ENCODE measurements around the gene CES4A. TPM values are rescaled to one million over a fixed set of nuclear protein-coding genes. Genes with fewer than 3 reads are reported as not detected.

CES4A gene
- total RNA-seq, 1 donor from 2014 or later, result 1.2 TPM

- H3K9me3 Mint-ChIP-seq (ENCODE audit: unreplicated experiment), result peaks cover 8% of the 10 kb centered on the region
- H2AFZ ChIP-seq (ENCODE audit: low read depth, low read length), result peak overlapping the region; percentile 83
- FAIRE-seq (peak; percentile 97), DNase-seq (ENCODE audit: low read depth) (peak; percentile 63)
- no peak overlapping the region for H3K27ac ChIP-seq (ENCODE audit: low read depth, low read length)
- peaks cover 9% of the 10 kb centered on the region for H3K4me1 ChIP-seq (ENCODE audit: insufficient read depth, low read length)
- TF ChIP-seq CTCF (IDR thresholded peaks at IDR 0.05; ENCODE audit: insufficient read depth, low read depth, low read length) (peak; percentile 99), EZH2 (IDR thresholded peaks at IDR 0.05; ENCODE audit: insufficient read depth, low read length) (no peak)
- H3K36me3 ChIP-seq (ENCODE audit: insufficient read depth, low read length), result peaks cover 5% of the 10 kb centered on the region
- peaks cover 11% of the 10 kb centered on the region for H3K36me3 Mint-ChIP-seq (ENCODE audit: low read depth, unreplicated experiment)
- peak overlapping the region; percentile 52 for H3K4me3 ChIP-seq (ENCODE audit: insufficient read depth, low read depth, low read length)
- peak overlapping the region; percentile 47 for H3K9ac ChIP-seq (ENCODE audit: low read length)
- no peak overlapping the region for H3K27ac Mint-ChIP-seq (ENCODE audit: unreplicated experiment)
- H3K4me3 Mint-ChIP-seq (ENCODE audit: unreplicated experiment), result peak overlapping the region; percentile 20
- peaks cover 20% of the 10 kb centered on the region for H3K27me3 ChIP-seq (ENCODE audit: insufficient read depth, low read length)
- peaks cover 22% of the 10 kb centered on the region for H3K27me3 Mint-ChIP-seq (ENCODE audit: low read depth, unreplicated experiment)
- H3K4me2 ChIP-seq (ENCODE audit: low read length), result peak overlapping the region; percentile 90
- H4K20me1 ChIP-seq (ENCODE audit: insufficient read depth, low read length), result no peaks in the 10 kb centered on the region
- H3K9me3 ChIP-seq (ENCODE audit: insufficient read depth, low read depth, low read length), result no peaks in the 10 kb centered on the region
- no peaks in the 10 kb centered on the region for H3K4me1 Mint-ChIP-seq (ENCODE audit: low read depth, unreplicated experiment)
- no peaks in the 10 kb centered on the region for H3K79me2 ChIP-seq (ENCODE audit: insufficient read depth, low read length)
Measured at GRCh38 chr16:66947302-66948065, 40.9 kb upstream of the CES4A start.

- TF ChIP-seq CTCF (IDR thresholded peaks at IDR 0.05; ENCODE audit: insufficient read depth, low read depth, low read length) (no peak), EZH2 (IDR thresholded peaks at IDR 0.05; ENCODE audit: insufficient read depth, low read length) (no peak)
- Mint-ChIP-seq H3K36me3 (ENCODE audit: low read depth, unreplicated experiment) (peaks cover 5% of the 10 kb centered on the region), H3K4me1 (ENCODE audit: low read depth, unreplicated experiment) (no peaks in the 10 kb centered on the region), H3K27ac (ENCODE audit: unreplicated experiment) (no peak overlapping the region), H3K27me3 (ENCODE audit: low read depth, unreplicated experiment) (peaks cover 25% of the 10 kb centered on the region), H3K9me3 (ENCODE audit: unreplicated experiment) (peaks cover 8% of the 10 kb centered on the region), H3K4me3 (ENCODE audit: unreplicated experiment) (peak overlapping the region; percentile 64)
- H3K36me3 ChIP-seq (ENCODE audit: insufficient read depth, low read length), result no peaks in the 10 kb centered on the region
- peaks cover 20% of the 10 kb centered on the region for H3K27me3 ChIP-seq (ENCODE audit: insufficient read depth, low read length)
- H3K79me2 ChIP-seq (ENCODE audit: insufficient read depth, low read length), result no peaks in the 10 kb centered on the region
- peaks cover 9% of the 10 kb centered on the region for H3K4me1 ChIP-seq (ENCODE audit: insufficient read depth, low read length)
- H4K20me1 ChIP-seq (ENCODE audit: insufficient read depth, low read length), result no peaks in the 10 kb centered on the region
- H3K9ac ChIP-seq (ENCODE audit: low read length), result peak overlapping the region; percentile 47
- H3K27ac ChIP-seq (ENCODE audit: low read depth, low read length), result no peak overlapping the region
- FAIRE-seq (no peak), DNase-seq (ENCODE audit: low read depth) (no peak)
- peak overlapping the region; percentile 83 for H2AFZ ChIP-seq (ENCODE audit: low read depth, low read length)
- H3K4me3 ChIP-seq (ENCODE audit: insufficient read depth, low read depth, low read length), result peak overlapping the region; percentile 52
- H3K4me2 ChIP-seq (ENCODE audit: low read length), result peak overlapping the region; percentile 90
- no peaks in the 10 kb centered on the region for H3K9me3 ChIP-seq (ENCODE audit: insufficient read depth, low read depth, low read length)
Measured at GRCh38 chr16:66948134-66948836, 40.1 kb upstream of the CES4A start.

Measured in astrocyte (in vitro differentiated cells and primary cell).